Measurements from ENCODE around the gene POLR2F. TPM values are rescaled to one million over a fixed set of nuclear protein-coding genes. Genes with fewer than 3 reads are reported as not detected.

Gene POLR2F
- polyA plus RNA-seq, 1 donor from 2014 or later = 195 TPM

DNA sequence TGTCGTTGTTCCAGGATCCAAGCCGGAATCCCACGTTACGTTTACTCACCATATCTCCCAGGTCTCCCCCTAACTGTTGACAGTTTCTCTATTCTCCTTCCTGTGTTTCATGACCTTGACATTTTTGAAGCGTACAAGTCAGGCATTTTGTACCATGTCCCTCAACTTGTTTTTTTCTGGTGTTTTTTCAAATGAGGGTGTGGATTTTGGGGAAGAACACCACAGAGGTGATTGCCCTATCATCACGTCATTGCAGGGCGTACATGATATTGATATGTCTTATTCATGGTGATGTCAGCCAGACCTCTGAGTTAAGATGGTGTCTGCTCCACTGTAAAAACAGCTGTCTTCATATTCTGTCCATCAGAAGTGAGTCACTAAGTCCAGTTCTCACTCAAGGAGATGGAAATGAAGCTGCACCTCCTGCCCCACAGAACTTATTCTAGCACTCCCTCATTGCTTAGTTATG lies 59.1 kb downstream of the POLR2F start:
- H3K27ac ChIP-seq (ENCODE audit: low read length) = no peak overlapping the region

DNA sequence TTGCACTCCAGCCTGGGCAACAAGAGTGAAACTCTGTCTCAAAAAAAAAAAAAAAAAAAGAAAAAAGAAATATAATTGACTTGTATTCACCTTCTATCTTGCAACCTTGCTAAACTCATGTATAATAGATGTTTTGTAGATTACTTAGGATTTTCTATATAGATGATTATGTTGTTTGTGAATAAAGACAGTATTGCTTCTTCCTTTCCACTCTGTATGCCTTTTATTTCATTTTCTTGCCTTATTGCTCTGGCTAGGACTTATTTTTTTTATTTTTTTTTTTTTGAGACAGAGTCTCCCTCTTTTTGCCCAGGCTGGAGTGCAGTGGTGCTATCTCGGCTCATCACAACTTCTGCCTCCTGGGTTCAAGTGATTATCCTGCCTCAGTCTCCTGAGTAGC lies 60.6 kb downstream of the POLR2F start:
- Histone ChIP-seq H3F3A (ENCODE audit: insufficient read depth, low read length, poor library complexity, severe bottlenecking) (no peaks in the 10 kb centered on the region), H3K9me2 (ENCODE audit: insufficient read depth, low read length) (no peaks in the 10 kb centered on the region), H3K36me3 (ENCODE audit: insufficient read depth, low read length) (no peaks in the 10 kb centered on the region), H3K27me3 (ENCODE audit: insufficient read depth, low read depth, low read length) (no peaks in the 10 kb centered on the region), H3K9ac (ENCODE audit: low read length) (no peak overlapping the region), H3K79me2 (replicated peaks; ENCODE audit: insufficient read depth, low read length) (no peaks in the 10 kb centered on the region), H3K27ac (ENCODE audit: low read length) (no peak overlapping the region), H3K4me3 (ENCODE audit: low read length) (no peak overlapping the region), H4K20me1 (ENCODE audit: insufficient read depth) (no peaks in the 10 kb centered on the region), H3K9me3 (ENCODE audit: low read length) (no peaks in the 10 kb centered on the region), H3K4me2 (ENCODE audit: low read length) (no peak overlapping the region), H2AFZ (ENCODE audit: low read depth, low read length) (no peak overlapping the region)
- TF ChIP-seq SMC3 (conservative IDR thresholded peaks at IDR 0.05; ENCODE audit: poor library complexity) = no peak
- no peak for TF ChIP-seq POLR2AphosphoS5 (IDR thresholded peaks at IDR 0.05)
- no peak for TF ChIP-seq MXI1 (conservative IDR thresholded peaks at IDR 0.05; ENCODE audit: poor library complexity, severe bottlenecking)

More for the DNA sequence above, 59.1 kb downstream of the POLR2F start:
- Histone ChIP-seq H3F3A (ENCODE audit: insufficient read depth, low read length, poor library complexity, severe bottlenecking) (no peaks in the 10 kb centered on the region), H3K27me3 (ENCODE audit: insufficient read depth, low read depth, low read length) (no peaks in the 10 kb centered on the region), H3K9ac (ENCODE audit: low read length) (no peak overlapping the region), H3K79me2 (replicated peaks; ENCODE audit: insufficient read depth, low read length) (no peaks in the 10 kb centered on the region), H3K4me3 (ENCODE audit: low read length) (no peak overlapping the region), H2AFZ (ENCODE audit: low read depth, low read length) (no peak overlapping the region), H3K4me2 (ENCODE audit: low read length) (no peak overlapping the region), H3K9me2 (ENCODE audit: insufficient read depth, low read length) (no peaks in the 10 kb centered on the region), H3K9me3 (ENCODE audit: low read length) (no peaks in the 10 kb centered on the region), H4K20me1 (ENCODE audit: insufficient read depth) (no peaks in the 10 kb centered on the region), H3K36me3 (ENCODE audit: insufficient read depth, low read length) (no peaks in the 10 kb centered on the region)
- TF ChIP-seq TAF1 (IDR thresholded peaks at IDR 0.05; ENCODE audit: low read depth) = no peak
- no peak for TF ChIP-seq MXI1 (conservative IDR thresholded peaks at IDR 0.05; ENCODE audit: poor library complexity, severe bottlenecking)

DNA sequence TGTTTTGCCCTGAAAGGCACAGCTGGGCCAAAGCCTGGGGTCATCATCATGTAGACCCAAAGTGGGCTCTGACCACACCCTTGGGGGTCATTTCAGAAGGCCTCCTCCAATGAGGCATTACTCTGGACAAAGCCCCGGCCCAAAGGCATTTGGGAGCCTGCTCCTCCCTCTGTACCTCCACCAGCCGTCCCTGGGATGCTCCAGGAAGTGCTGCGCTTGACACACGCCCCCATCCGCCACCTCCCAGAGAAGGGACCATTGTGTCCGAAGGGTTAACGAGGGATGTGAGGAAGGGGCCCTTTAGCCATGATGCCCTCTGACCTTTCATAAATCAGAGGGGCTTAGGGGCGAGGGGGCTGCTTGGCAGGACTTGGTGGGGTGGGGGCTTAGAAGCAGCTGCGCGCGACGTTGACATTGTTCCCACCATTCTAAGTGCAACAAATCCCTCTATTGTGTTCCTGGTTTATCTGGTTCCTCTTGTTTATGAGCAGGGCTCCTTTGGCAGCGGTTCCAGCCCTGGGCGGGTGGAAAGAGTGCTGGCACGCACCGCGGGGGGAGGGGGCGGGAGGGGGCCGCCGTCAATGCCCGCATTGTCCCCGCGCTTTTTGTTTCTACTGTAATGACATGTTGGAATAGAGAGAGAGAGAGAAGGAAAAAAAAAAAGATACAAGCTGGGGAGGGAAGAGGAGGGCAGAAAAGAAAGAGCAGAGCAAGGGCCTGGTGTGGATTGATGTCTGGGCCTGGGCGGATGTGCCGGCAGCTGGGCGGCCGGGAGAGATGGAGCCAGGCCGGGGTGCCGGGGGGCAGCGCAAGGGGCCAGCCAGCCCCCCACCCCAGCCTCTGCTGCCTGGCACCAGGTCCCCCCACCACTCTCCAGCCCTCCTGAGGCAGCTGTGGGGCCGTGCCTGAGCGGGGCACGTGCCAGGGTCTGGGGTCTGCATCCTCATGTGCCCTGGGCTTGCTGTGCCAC lies 63.0 kb downstream of the POLR2F start:
- H3F3A ChIP-seq (ENCODE audit: insufficient read depth, low read length, poor library complexity, severe bottlenecking) = no peaks in the 10 kb centered on the region
- H3K36me3 ChIP-seq (ENCODE audit: insufficient read depth, low read length) = no peaks in the 10 kb centered on the region
- no peak overlapping the region for H3K27ac ChIP-seq (ENCODE audit: low read length)
- H3K79me2 ChIP-seq (replicated peaks; ENCODE audit: insufficient read depth, low read length) = no peaks in the 10 kb centered on the region
- H3K9me2 ChIP-seq (ENCODE audit: insufficient read depth, low read length) = no peaks in the 10 kb centered on the region
- no peak overlapping the region for H2AFZ ChIP-seq (ENCODE audit: low read depth, low read length)
- no peak overlapping the region for H3K4me2 ChIP-seq (ENCODE audit: low read length)
- no peaks in the 10 kb centered on the region for H3K27me3 ChIP-seq (ENCODE audit: insufficient read depth, low read depth, low read length)
- TF ChIP-seq POLR2AphosphoS5 (IDR thresholded peaks at IDR 0.05) (no peak), EZH2 (IDR thresholded peaks at IDR 0.05; ENCODE audit: borderline replicate concordance, insufficient read depth, low read length, poor library complexity, severe bottlenecking) (no peak)
- H3K9me3 ChIP-seq (ENCODE audit: low read length) = no peaks in the 10 kb centered on the region
- H4K20me1 ChIP-seq (ENCODE audit: insufficient read depth) = no peaks in the 10 kb centered on the region
- no peak overlapping the region for H3K4me3 ChIP-seq (ENCODE audit: low read length)
- no peak overlapping the region for H3K9ac ChIP-seq (ENCODE audit: low read length)

DNA sequence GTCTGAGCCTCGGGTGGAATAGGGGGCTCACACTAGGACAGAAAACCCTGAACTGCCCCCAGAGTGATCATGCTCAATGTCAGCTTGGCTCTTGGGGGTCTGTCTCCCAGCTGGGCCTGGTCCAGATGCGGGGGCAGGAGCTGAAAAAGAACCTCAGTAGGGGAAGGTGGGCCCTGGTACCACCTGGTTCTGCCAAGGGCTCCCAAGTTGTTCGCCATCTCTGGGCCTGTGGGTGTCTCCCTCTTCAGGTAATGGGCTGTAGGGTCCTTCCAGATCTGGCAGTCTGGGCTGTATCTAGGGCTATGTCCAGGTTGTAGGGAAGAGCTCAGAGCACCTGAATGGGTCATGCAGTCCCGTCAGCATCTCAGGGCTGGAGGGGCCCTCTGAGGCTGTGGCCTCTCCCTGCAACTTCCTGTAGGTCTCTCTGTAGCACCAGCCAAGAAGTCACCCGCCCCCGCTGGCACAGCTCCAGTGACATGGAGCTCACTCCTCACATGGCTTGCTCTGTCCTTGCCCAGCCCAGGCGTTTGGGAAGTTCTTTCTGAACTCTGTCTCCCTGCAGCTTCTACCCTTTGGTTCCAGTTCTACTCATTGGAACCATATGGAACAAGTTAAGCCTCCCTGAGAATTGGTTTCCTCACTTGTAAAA lies 63.9 kb downstream of the POLR2F start:
- H2AFZ ChIP-seq (ENCODE audit: low read depth, low read length) = no peak overlapping the region
- H3F3A ChIP-seq (ENCODE audit: insufficient read depth, low read length, poor library complexity, severe bottlenecking) = no peaks in the 10 kb centered on the region
- no peaks in the 10 kb centered on the region for H3K36me3 ChIP-seq (ENCODE audit: insufficient read depth, low read length)
- no peaks in the 10 kb centered on the region for H4K20me1 ChIP-seq (ENCODE audit: insufficient read depth)
- H3K27ac ChIP-seq (ENCODE audit: low read length) = no peak overlapping the region
- no peak overlapping the region for H3K9ac ChIP-seq (ENCODE audit: low read length)
- H3K9me2 ChIP-seq (ENCODE audit: insufficient read depth, low read length) = no peaks in the 10 kb centered on the region
- H3K4me2 ChIP-seq (ENCODE audit: low read length) = no peak overlapping the region
- no peak overlapping the region for H3K4me3 ChIP-seq (ENCODE audit: low read length)
- TF ChIP-seq, protein P1, sequence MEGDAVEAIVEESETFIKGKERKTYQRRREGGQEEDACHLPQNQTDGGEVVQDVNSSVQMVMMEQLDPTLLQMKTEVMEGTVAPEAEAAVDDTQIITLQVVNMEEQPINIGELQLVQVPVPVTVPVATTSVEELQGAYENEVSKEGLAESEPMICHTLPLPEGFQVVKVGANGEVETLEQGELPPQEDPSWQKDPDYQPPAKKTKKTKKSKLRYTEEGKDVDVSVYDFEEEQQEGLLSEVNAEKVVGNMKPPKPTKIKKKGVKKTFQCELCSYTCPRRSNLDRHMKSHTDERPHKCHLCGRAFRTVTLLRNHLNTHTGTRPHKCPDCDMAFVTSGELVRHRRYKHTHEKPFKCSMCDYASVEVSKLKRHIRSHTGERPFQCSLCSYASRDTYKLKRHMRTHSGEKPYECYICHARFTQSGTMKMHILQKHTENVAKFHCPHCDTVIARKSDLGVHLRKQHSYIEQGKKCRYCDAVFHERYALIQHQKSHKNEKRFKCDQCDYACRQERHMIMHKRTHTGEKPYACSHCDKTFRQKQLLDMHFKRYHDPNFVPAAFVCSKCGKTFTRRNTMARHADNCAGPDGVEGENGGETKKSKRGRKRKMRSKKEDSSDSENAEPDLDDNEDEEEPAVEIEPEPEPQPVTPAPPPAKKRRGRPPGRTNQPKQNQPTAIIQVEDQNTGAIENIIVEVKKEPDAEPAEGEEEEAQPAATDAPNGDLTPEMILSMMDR (IDR thresholded peaks at IDR 0.05; ENCODE audit: poor library complexity, severe bottlenecking) = no peak
- TF ChIP-seq SMC3 (conservative IDR thresholded peaks at IDR 0.05; ENCODE audit: poor library complexity) (no peak), MXI1 (conservative IDR thresholded peaks at IDR 0.05; ENCODE audit: poor library complexity, severe bottlenecking) (no peak), TAF1 (IDR thresholded peaks at IDR 0.05; ENCODE audit: low read depth) (no peak), EP300 (conservative IDR thresholded peaks at IDR 0.05; ENCODE audit: poor library complexity, severe bottlenecking) (no peak), EZH2 (IDR thresholded peaks at IDR 0.05; ENCODE audit: borderline replicate concordance, insufficient read depth, low read length, poor library complexity, severe bottlenecking) (no peak), POLR2AphosphoS5 (IDR thresholded peaks at IDR 0.05) (no peak), RAD21 (conservative IDR thresholded peaks at IDR 0.05) (no peak)
- TF ChIP-seq, protein P2, sequence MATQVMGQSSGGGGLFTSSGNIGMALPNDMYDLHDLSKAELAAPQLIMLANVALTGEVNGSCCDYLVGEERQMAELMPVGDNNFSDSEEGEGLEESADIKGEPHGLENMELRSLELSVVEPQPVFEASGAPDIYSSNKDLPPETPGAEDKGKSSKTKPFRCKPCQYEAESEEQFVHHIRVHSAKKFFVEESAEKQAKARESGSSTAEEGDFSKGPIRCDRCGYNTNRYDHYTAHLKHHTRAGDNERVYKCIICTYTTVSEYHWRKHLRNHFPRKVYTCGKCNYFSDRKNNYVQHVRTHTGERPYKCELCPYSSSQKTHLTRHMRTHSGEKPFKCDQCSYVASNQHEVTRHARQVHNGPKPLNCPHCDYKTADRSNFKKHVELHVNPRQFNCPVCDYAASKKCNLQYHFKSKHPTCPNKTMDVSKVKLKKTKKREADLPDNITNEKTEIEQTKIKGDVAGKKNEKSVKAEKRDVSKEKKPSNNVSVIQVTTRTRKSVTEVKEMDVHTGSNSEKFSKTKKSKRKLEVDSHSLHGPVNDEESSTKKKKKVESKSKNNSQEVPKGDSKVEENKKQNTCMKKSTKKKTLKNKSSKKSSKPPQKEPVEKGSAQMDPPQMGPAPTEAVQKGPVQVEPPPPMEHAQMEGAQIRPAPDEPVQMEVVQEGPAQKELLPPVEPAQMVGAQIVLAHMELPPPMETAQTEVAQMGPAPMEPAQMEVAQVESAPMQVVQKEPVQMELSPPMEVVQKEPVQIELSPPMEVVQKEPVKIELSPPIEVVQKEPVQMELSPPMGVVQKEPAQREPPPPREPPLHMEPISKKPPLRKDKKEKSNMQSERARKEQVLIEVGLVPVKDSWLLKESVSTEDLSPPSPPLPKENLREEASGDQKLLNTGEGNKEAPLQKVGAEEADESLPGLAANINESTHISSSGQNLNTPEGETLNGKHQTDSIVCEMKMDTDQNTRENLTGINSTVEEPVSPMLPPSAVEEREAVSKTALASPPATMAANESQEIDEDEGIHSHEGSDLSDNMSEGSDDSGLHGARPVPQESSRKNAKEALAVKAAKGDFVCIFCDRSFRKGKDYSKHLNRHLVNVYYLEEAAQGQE (IDR thresholded peaks at IDR 0.05; ENCODE audit: borderline replicate concordance) = no peak
- H3K27me3 ChIP-seq (ENCODE audit: insufficient read depth, low read depth, low read length) = no peaks in the 10 kb centered on the region
- H3K79me2 ChIP-seq (replicated peaks; ENCODE audit: insufficient read depth, low read length) = no peaks in the 10 kb centered on the region
- no peaks in the 10 kb centered on the region for H3K9me3 ChIP-seq (ENCODE audit: low read length)
